ENCODE results near the gene SCAI. TPM values are rescaled to one million over a fixed set of nuclear protein-coding genes. Genes with fewer than 3 reads are reported as not detected.

Gene SCAI
- total RNA-seq (2021; ENCODE audit: unreplicated experiment) = 4.7 TPM
- 0.46 TPM for polyA plus RNA-seq (2012; ENCODE audit: insufficient read length)
- Bru-seq, nascent RNA = percentile 57 among the genes with signal in this experiment
- percentile 55 among the genes with signal in this experiment for BruChase-seq, experiment 1, labeled RNA remaining after a 2-hour chase
- BruChase-seq, experiment 2, labeled RNA remaining after a 6-hour chase = percentile 56 among the genes with signal in this experiment
- long read RNA-seq, full-length matches to known transcripts = 6 of 9 reads
- long read RNA-seq, partial matches to known transcripts = 0 of 9 reads
- long read RNA-seq, other reads (novel, unspliced or antisense) = 3 of 9 reads

- ATAC-seq (peak; percentile 100), DNase-seq (ENCODE audit: low read depth, low spot score) (peak; percentile 87)
- BruUV-seq (replicated peaks) = no TSS peak
- TF ChIP-seq POLR2AphosphoS5 (IDR thresholded peaks at IDR 0.05; ENCODE audit: low read depth, low read length) = no peak
- TF ChIP-seq CTCF (IDR thresholded peaks at IDR 0.05) = peak; percentile 92
- H3K27me3 ChIP-seq (ENCODE audit: control insufficient read depth, insufficient read depth, low read length) = no peaks in the 10 kb centered on the region
- in situ Hi-C loops (cut with HindIII; ENCODE audit: low pct_unique_long_range_greater_than_20kb, low sequenced_read_pairs) = no loop called here
- H3K27ac ChIP-seq (ENCODE audit: low read length) = peak within 1 kb of the TSS; percentile 34; the same call in 1 of the 2 replicates
- H3K36me3 ChIP-seq (ENCODE audit: control insufficient read depth, insufficient read depth, low read length) = no peaks in the 10 kb centered on the region; the same call in 1 of the 2 replicates
- H3K4me3 ChIP-seq (ENCODE audit: low read depth in 2 of 2, low read length in 2 of 2) = peak within 1 kb of the TSS; percentile 39 to 59
- H3K4me1 ChIP-seq (ENCODE audit: control insufficient read depth, insufficient read depth, low read length) = no peaks in the 10 kb centered on the region; the same call in 1 of the 2 replicates
- CTCF ChIA-PET = interaction anchor here (0.5 to 0.7 kb wide), 3 partner anchors 195 to 601 kb away, joined by 3 to 5 read pairs (median 4); no protein-coding TSS in a partner anchor
- POLR2A ChIA-PET = interaction anchor here (0.7 kb wide), 1 partner anchor 204 kb away, joined by 14 read pairs; no protein-coding TSS in a partner anchor
- H3K9me3 ChIP-seq (ENCODE audit: control insufficient read depth, insufficient read depth, low read depth, low read length) = no peaks in the 10 kb centered on the region
- intact Hi-C loops (cut with micrococcal nuclease; ENCODE audit: unreplicated experiment) = loop anchor here (10.0 kb wide), 1 partner anchor 199 kb away; the partner anchor contains the start of gene GOLGA1
These were observed at the start of gene SCAI for GRCh38 chr9:125143377-125144090. Gene SCAI (minus strand): TSS chr9:125143528. CDS start chr9:125143437, 91 bp downstream.

- no peak for DNase-seq (ENCODE audit: low read depth, low spot score)
- Histone ChIP-seq H3K27me3 (ENCODE audit: control insufficient read depth, insufficient read depth, low read length) (no peaks in the 10 kb centered on the region), H3K4me3 (ENCODE audit: low read depth in 2 of 2, low read length in 2 of 2) (peak overlapping the region; percentile 89 to 93), H3K27ac (ENCODE audit: low read length) (peak overlapping the region; percentile 91), H3K4me1 (ENCODE audit: control insufficient read depth, insufficient read depth, low read length) (no peaks in the 10 kb centered on the region), H3K36me3 (ENCODE audit: control insufficient read depth, insufficient read depth, low read length) (peaks cover 4% of the 10 kb centered on the region; the same call in 1 of the 2 replicates), H3K9me3 (ENCODE audit: control insufficient read depth, insufficient read depth, low read depth, low read length) (no peaks in the 10 kb centered on the region)
- ChIA-PET POLR2A (no interaction called here), CTCF (no interaction called here)
- intact Hi-C loops (cut with micrococcal nuclease; ENCODE audit: unreplicated experiment) (no loop called here), in situ Hi-C loops (cut with HindIII; ENCODE audit: low pct_unique_long_range_greater_than_20kb, low sequenced_read_pairs) (no loop called here)
- TF ChIP-seq, protein P1, sequence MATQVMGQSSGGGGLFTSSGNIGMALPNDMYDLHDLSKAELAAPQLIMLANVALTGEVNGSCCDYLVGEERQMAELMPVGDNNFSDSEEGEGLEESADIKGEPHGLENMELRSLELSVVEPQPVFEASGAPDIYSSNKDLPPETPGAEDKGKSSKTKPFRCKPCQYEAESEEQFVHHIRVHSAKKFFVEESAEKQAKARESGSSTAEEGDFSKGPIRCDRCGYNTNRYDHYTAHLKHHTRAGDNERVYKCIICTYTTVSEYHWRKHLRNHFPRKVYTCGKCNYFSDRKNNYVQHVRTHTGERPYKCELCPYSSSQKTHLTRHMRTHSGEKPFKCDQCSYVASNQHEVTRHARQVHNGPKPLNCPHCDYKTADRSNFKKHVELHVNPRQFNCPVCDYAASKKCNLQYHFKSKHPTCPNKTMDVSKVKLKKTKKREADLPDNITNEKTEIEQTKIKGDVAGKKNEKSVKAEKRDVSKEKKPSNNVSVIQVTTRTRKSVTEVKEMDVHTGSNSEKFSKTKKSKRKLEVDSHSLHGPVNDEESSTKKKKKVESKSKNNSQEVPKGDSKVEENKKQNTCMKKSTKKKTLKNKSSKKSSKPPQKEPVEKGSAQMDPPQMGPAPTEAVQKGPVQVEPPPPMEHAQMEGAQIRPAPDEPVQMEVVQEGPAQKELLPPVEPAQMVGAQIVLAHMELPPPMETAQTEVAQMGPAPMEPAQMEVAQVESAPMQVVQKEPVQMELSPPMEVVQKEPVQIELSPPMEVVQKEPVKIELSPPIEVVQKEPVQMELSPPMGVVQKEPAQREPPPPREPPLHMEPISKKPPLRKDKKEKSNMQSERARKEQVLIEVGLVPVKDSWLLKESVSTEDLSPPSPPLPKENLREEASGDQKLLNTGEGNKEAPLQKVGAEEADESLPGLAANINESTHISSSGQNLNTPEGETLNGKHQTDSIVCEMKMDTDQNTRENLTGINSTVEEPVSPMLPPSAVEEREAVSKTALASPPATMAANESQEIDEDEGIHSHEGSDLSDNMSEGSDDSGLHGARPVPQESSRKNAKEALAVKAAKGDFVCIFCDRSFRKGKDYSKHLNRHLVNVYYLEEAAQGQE (IDR thresholded peaks at IDR 0.05; ENCODE audit: insufficient read depth in 1 of 2, low read depth in 2 of 2, low read length in 1 of 2) = no peak
- no peak for TF ChIP-seq TCF7L2 (IDR thresholded peaks at IDR 0.05; ENCODE audit: low read depth, low read length)
- no peak for TF ChIP-seq POLR2AphosphoS5 (IDR thresholded peaks at IDR 0.05; ENCODE audit: low read depth, low read length)
- TF ChIP-seq SIN3A (IDR thresholded peaks at IDR 0.05; ENCODE audit: borderline replicate concordance, insufficient read depth, low read depth, low read length) = no peak
- no peak for TF ChIP-seq CTCF (IDR thresholded peaks at IDR 0.05)
- no peak for ATAC-seq
- BruUV-seq (replicated peaks) = no TSS peak
These were observed 47.1 kb upstream of the SCAI start for GRCh38 chr9:125190361-125190801.

Data from Panc1 (cell line).